Measurements from ENCODE around the gene GPRC5B. TPM values are rescaled to one million over a fixed set of nuclear protein-coding genes. Genes with fewer than 3 reads are reported as not detected.

Gene GPRC5B
- total and polyA plus RNA-seq, 2 of the 8 experiments (the other 6 are each of a cell fraction or from before 2014, with no cell fraction given), result 106 to 160 TPM

DNA sequence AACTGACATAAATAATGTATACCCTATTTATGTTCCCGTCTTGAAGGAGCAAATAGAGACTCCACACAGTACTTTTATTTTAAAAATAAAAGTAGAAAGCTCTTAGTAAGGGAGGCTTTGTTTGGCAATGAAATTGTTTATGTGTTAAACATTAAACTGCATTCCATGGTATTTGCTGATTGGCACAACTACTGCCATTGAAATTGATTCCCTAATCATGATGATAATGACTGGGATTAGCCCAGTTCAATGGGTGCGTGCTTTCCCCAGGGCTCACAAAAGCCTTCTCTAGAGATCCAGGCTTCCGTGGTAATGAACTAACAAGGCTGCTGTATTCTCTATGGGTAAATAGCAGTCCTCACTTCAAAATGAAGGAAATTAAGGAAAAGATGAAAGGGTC, 67.5 kb downstream of the GPRC5B start:
- FAIRE-seq (no peak), DNase-seq (ENCODE audit: low read depth in 1 of 2, low spot score in 2 of 2) (no peak)
- Histone ChIP-seq H3K27me3 (replicated peaks in 1 of 4; ENCODE audit: control insufficient read depth in 3 of 4, extremely low read depth in 1 of 4, insufficient read depth in 3 of 4, low read length in 3 of 4) (no peaks in the 10 kb centered on the region), H2BK5ac (ENCODE audit: low read depth, low read length) (no peak overlapping the region), H3K9ac (replicated peaks in 1 of 4; ENCODE audit: extremely low read depth in 1 of 4, low read depth in 3 of 4, low read length in 3 of 4) (no peak overlapping the region), H3K79me1 (ENCODE audit: low read depth, low read length) (no peaks in the 10 kb centered on the region), H3K4me2 (ENCODE audit: insufficient read depth in 1 of 2, low read depth in 2 of 2, low read length in 2 of 2) (no peak overlapping the region), H3K4ac (replicated peaks; ENCODE audit: insufficient read length, low read depth, low read length) (no peak overlapping the region), H3K4me1 (replicated peaks in 1 of 4; ENCODE audit: control insufficient read depth in 3 of 4, insufficient read depth in 4 of 4, low read length in 3 of 4) (peaks cover 0 to 2% (median 0%) of the 10 kb centered on the region in 4 experiments; a peak in 1 of 7 replicates), H3K56ac (replicated peaks; ENCODE audit: insufficient read length, low read depth, low read length) (no peak overlapping the region), H3K9me3 (ENCODE audit: insufficient read depth in 2 of 2, low read depth in 1 of 2, low read length in 1 of 2) (peaks cover 0 to 9% of the 10 kb centered on the region in 2 experiments; a peak in 3 of 4 replicates), H2BK20ac (ENCODE audit: low read length) (no peak overlapping the region), H4K20me1 (replicated peaks in 1 of 2; ENCODE audit: control insufficient read depth in 1 of 2, insufficient read depth in 2 of 2, low read length in 2 of 2) (no peaks in the 10 kb centered on the region), H2AFZ (ENCODE audit: low read length) (no peak overlapping the region), H3K14ac (ENCODE audit: insufficient read length) (no peak overlapping the region), H2BK12ac (ENCODE audit: low read depth, low read length) (no peak overlapping the region), H4K8ac (ENCODE audit: extremely low read depth, insufficient read depth, low read length) (no peak overlapping the region), H2BK120ac (replicated peaks; ENCODE audit: low read depth, low read length) (no peak overlapping the region), H3K36me3 (ENCODE audit: control insufficient read depth in 2 of 4, insufficient read depth in 4 of 4, low read length in 3 of 4) (no peaks in the 10 kb centered on the region), H3K23me2 (ENCODE audit: low read depth, low read length) (no peaks in the 10 kb centered on the region), H2BK15ac (ENCODE audit: low read length) (no peak overlapping the region), H3K27ac (ENCODE audit: low read depth, low read length) (no peak overlapping the region), H3K4me3 (ENCODE audit: extremely low read depth in 1 of 4, insufficient read depth in 2 of 4, low read depth in 3 of 4, low read length in 4 of 4) (no peak overlapping the region), H2AK5ac (ENCODE audit: low read depth, low read length) (no peak overlapping the region), H3K23ac (ENCODE audit: insufficient read length) (no peak overlapping the region), H3K18ac (ENCODE audit: extremely low read depth, low read length) (no peak overlapping the region), H4K5ac (ENCODE audit: insufficient read length, low read depth, low read length) (no peak overlapping the region), H4K91ac (replicated peaks; ENCODE audit: insufficient read length, low read length) (no peak overlapping the region), H3K79me2 (ENCODE audit: control insufficient read depth in 1 of 2, insufficient read depth in 2 of 2, low read length in 2 of 2) (no peaks in the 10 kb centered on the region)
- POLR2A ChIA-PET (ENCODE audit: partially characterized antibody), result interaction anchor here (1.2 kb wide), 1 partner anchor 13 kb away, joined by 3 read pairs; no protein-coding TSS in a partner anchor
- WGBS, 2 experiments (ENCODE audit: extremely low coverage in 1 of 2, insufficient coverage in 1 of 2, insufficient read length in 1 of 2, insufficient replicate concordance in 2 of 2, low coverage in 1 of 2, low lambda C conversion rate in 2 of 2, missing lambda C conversion rate in 1 of 2), result 84% methylated on average over 3 of the region's 3 CpGs; no CpG with 5 or more reads in 1 of the 2 experiments
- TF ChIP-seq TCF12 (IDR thresholded peaks at IDR 0.05; ENCODE audit: low read depth, low read length), result no peak
- TF ChIP-seq CREB1 (IDR thresholded peaks at IDR 0.05), result no peak
- no peak for TF ChIP-seq SIRT6 (IDR thresholded peaks at IDR 0.05; ENCODE audit: low read length)
- TF ChIP-seq GTF2F1 (IDR thresholded peaks at IDR 0.05; ENCODE audit: borderline replicate concordance, low read depth, low read length), result no peak
- no peak for TF ChIP-seq JUND (IDR thresholded peaks at IDR 0.05; ENCODE audit: low read length)
- TF ChIP-seq SP4 (IDR thresholded peaks at IDR 0.05; ENCODE audit: low read length), result no peak
- no peak for TF ChIP-seq EP300 (IDR thresholded peaks at IDR 0.05; ENCODE audit: borderline replicate concordance in 1 of 2, low read depth in 2 of 2, low read length in 2 of 2)
- TF ChIP-seq, protein P1, sequence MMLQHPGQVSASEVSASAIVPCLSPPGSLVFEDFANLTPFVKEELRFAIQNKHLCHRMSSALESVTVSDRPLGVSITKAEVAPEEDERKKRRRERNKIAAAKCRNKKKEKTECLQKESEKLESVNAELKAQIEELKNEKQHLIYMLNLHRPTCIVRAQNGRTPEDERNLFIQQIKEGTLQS (IDR thresholded peaks at IDR 0.05; ENCODE audit: insufficient read depth, low read depth, low read length), result no peak
- TF ChIP-seq CBX5 (IDR thresholded peaks at IDR 0.05; ENCODE audit: low read depth, low read length), result no peak
- TF ChIP-seq GABPA (IDR thresholded peaks at IDR 0.05; ENCODE audit: borderline replicate concordance, insufficient read depth, low read length), result no peak
- no peak for TF ChIP-seq RAD21 (IDR thresholded peaks at IDR 0.05 in 1 of 2, conservative IDR thresholded peaks at IDR 0.05 in 1 of 2; ENCODE audit: low read depth in 2 of 2, low read length in 2 of 2)
- no peak for TF ChIP-seq HDAC2 (IDR thresholded peaks at IDR 0.05; ENCODE audit: borderline replicate concordance in 1 of 2, low read depth in 2 of 2, low read length in 2 of 2)
- CTCF ChIA-PET (ENCODE audit: partially characterized antibody), result no interaction called here
